PC-3 (cell line): ENCODE data around the gene BCL2L11.

Source experiments
- CTCF ChIP-seq: fragments of 300-600 bp; sonication (generic); conservative IDR thresholded peaks from 2 replicates; pipeline ENCODE4 v1.5.1; 2017; ENCODE audit warnings: antibody characterized with exemption, low read depth, mild to moderate bottlenecking, low read length
- EZH2phosphoT487 ChIP-seq: fragments of 300-600 bp; sonication (generic); IDR thresholded peaks from 2 replicates; pipeline ENCODE4 v1.6.1; 2018; ENCODE audit warnings: mild to moderate bottlenecking, antibody characterized with exemption, low read length, borderline replicate concordance

- TF ChIP-seq CTCF (no peak), EZH2phosphoT487 (no peak)
These were observed 64.1 kb downstream of the BCL2L11 start for GRCh38 chr2:111184725-111185310.
